Suppressor macrophage treated with lipopolysaccharide for 1 hour (primary cell): ENCODE measurements around the gene UBE2J2.

Experiments
- DNase-seq, 3 donors: peaks; one replicate each; pipeline ENCODE4 v3.0.0-alpha.2; 2020 to 2022

The UBE2J2 gene

DNA sequence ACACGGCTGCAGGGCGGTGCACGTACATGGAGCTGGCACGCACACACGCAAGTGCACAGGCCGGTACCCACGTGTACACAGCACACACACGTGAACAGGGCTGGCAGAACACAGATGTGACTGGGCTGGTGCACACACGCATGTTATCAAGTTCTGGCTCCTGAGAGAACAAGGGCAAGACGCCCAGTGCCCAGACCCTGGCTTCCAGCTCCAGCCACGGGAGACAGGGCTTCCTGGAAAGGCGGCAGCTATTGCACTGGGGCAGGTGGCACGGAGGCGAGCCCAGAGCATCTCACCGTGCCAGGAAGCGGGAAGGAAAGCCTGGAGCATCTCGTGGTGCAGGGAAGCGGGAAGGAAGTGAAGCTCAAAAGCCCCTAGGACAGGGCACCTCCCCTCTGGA, 47.7 kb downstream of the UBE2J2 start:
- no peak for DNase-seq

DNA sequence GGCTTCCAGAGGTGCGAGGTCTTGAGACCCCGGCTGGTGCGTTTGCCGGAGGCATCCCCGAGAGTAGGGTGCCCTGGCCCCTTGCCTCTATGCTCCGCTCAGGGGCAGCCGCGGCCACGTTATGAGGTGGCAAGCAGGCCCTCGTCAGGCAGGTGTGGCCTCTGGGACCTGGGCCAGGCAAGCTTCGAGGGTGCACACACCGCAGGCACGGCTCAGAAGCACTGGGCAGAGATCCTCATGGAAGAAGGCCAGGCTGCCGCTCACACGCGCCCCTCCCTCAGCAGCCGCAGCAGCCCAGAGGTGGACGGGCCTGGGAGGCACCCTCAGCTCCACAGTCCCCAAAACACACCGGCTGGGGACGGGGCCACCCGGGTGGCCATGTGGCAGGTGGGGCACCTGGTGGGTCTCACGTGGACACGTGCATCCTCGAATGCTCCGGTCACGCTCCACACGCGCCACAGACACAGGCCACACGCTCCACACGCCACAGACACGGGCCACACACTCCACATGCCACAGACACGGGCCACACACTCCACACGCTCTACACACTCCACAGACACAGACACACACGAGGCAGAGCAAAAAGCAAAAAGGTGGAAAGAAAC, 48.3 kb downstream of the UBE2J2 start:
- DNase-seq: no peak

DNA sequence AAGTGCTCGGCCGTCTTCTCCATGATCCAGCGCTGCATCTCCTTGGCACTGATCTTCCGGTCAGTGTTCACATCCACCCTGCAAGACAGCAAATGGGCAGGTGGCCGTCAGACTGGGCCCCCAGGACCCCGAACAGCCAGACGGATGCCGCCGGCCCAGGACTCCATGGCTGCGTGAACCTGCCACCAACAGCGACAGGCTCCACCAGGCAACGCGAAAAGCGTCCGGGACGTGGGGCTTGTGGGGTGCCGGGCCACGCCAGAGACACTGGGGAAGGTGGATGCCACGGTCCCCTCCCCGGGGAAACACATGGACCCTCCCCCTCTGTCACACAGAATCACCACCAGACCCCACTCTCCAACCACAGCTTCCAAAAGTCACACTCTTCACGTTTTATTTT, 49.8 kb downstream of the UBE2J2 start:
- no peak for DNase-seq

DNA sequence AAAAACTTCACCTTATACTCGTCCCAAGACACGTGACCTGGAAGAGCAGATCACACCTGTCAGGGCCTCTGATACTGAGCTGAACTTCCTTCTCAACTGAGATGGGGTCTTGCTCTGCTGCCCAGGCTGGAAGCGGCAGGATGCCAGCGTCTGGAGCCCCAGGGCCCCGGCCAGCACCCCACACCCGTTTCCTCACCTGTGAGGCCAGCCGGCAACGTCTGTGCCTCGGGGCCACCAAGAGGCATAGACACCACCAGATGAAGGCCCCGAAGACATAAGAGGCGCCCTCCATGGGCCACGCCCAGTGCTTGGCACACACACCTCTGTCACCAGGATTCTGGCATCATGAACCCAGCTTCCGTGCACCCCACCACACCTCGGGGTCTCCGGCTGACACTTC, 50.3 kb downstream of the UBE2J2 start:
- DNase-seq: no peak

DNA sequence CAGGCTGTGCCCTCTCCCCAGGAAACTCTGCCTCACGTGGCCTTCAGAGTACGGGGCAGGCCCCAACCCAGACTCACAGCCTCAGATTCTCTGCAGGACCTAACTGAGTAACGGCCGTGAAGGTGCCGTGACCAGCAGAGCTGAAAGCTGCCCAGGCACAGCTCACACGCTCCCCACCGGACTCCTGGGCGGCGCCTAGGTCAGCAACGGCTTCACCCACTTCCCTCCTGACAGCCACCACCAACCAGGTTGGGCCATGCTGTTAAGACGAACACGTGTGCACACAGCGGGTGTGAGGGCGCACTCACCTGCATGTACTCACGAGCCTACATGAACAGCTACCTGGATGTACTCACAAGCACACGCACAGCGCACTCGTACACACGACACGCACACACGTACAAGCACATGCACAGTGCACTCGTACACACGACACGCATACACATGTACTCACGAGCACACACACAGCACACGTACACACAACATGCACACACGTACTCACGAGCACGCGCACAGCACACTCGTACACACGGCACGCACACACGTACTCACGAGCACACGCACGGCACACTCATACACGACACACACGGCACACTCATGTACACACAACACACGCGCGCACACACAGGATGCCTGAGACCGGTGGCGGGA, 51.0 kb downstream of the UBE2J2 start:
- no peak for DNase-seq

DNA sequence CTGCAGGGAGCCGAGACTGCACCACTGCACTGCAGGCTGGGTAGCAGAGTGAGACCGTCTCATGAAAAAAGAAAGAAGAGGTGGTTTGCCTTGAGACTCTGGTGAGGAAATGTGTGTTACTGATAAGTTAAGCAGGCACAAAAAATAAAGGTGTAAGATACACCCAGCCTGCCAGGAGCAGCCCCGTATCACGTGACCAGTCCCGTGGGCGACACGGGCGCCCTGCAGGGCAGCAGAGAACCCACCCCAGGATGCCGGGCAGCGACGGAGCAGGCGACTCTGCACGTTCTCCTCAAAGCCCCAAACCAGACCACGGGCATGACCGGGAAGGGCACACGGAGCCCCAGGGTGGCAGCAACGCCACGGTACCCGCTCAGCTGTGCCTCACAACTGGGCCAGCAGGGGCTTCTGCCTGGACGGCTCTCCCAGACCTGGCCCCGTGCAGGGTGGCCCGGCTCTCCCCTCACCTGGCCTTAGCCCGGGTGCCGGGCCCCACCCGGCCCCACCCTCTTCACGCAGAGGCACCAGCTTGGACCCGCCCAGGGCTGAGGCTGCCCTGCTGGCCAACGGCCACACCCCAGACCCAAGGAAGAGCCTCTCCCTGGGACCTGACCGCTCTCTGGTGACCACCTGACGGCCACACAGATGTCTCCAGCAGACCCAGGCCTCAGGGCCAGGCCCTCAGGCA, 51.6 kb downstream of the UBE2J2 start:
- DNase-seq: no peak

DNA sequence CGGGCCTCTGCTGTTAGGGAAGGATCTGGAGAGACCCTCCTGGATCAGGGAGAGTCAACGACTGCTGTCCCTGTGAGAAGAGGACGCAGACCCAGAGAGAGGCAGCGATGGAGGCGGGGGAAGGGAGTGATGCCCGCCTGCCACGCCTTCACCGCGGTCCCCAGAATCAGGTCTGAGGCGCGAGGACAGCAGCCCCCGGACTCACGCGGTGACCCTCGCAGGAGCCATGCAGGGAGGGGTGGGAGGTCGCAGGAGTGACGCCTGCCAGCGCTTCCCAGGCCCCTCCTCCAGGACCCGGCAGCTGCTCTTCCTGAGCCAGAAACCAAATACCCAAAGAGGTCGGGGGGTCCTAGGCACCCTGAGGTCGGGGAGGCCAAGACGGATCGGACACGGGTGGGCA, 53.5 kb downstream of the UBE2J2 start:
- DNase-seq: no peak

DNA sequence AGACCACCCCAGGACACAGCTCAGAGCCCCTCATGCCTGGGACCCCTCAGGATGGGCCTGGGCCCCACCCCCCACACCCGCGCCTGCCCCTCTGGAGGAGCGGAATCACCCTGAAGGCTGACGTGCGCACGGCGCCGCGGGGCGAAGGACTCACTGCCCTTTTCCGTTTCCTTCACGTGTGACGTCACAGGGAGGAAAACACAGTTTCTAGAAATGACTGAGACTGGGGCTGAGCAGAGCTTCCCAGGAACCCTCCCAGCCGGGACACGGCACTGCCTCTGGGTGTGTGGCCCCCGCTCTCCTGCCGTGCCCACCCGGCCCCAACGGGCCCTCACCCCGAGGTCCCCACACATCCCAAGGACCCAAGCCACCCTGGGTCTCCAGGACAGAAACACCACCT, 54.3 kb downstream of the UBE2J2 start:
- no peak for DNase-seq

DNA sequence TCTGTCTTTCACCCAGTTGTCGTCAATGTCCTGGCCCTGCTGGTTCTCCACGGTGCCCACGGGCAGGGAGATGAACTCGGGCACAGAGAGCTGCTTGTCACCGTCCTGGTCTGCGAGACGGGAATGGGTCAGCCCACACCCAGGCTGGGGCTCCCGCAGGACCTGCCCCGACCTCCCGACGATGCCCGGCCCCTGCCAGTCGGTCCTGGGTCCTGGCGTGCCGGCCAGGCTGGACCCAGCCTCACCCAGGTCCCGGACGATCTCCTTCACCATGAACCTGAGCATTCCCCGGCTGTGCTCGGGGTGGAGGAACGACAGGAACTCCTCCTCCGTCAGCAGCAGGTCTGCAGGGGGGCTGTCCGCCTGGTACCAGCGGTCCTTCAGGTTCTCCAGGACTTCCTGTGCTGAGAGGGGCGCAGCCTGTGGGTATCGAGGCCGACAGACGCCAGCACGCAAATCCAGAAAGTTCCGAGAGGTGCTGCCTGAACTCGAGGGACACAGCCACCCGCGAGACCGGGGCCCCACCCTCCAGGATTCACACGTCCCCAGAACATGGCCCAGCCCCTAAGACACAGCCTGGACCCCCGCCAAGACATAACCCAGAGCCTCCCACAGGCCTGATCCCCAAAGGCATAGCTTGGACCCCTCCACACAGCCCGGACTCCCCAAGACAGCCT, 55.0 kb downstream of the UBE2J2 start:
- DNase-seq: no peak

DNA sequence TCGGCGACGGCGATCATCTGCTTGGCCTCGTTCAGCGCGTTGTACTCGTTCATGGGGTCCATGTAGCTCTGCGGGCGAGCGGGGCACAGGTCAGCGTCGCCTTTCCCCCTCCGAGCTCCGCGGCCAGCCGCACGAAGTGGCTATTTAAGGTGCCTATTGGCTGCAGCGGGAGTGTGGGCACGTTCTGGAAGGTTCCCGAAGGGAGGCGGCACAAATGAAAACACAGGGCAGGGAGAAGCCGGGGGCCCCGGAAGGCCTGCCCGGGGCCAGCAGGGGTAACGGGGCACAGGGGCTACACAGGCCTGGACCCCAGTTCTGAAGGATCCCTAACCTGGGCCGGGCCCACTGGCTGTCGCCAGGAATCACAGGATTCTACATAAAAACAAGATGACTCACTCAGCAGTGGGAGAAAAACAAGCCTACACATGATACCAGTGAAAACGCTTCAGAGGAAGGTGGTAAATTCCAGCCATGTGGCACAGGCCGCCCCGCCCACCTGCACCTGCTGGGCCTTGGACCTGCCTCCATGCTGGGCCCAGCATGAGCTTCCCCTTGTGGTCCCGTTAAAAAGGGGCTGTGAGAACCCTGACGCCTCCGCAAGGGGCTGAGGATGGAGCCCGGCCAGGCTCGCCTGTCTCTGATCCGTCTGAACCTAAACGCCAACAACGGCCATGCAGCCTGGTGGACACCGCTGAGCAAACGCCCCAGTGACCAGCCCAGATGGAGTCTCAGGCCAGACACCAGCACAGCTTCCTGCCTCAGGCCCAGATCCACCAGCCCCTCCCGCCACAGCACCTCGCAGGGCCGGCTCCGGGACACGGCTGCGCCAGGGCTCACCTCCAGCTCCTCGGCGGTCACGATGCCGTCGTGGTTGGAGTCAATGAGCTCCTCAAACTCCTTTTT, 55.8 kb downstream of the UBE2J2 start:
- peak; percentile 39 to 67 (median 53) for DNase-seq

DNA sequence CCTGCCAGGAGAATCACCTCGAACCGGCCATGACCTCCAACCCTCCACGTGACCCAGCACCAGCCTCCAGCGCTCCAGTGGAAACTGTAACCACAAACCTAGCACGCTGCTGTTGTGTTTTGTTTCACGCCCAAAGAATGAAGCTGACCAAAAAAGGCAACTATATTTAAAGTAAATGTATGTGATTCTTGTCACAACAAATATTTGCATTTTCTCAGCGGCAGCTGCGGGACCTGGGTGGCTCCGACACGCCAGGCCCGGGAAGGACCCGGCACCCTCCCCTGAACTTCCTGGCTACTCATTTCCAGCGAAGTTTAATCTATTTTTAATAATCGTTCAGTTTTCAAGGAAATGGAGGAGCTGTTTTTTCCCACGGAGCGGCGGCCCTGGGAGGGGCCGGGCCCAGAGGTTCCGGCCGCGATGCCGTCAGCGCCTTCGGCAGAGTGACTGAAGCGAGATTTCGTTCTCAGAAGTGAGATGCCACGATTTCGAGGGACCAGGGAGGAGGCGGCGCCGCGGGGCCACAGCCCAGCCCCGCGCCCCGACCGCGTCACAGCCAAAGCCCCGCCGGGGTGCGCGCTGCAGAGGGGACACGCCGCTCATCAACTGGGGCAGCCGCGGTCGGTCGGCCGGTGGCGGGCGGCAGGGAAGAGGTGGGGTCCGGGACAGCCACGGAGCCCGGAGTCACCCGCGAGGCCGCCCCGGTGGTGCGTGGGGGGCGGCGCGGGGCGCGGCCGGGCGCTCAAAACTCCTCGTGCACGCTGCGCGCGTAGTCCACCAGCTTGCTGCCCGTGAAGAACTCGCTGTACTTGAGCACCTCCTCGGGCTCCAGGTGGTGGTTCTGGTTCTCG, 56.7 kb downstream of the UBE2J2 start:
- DNase-seq: no peak

DNA sequence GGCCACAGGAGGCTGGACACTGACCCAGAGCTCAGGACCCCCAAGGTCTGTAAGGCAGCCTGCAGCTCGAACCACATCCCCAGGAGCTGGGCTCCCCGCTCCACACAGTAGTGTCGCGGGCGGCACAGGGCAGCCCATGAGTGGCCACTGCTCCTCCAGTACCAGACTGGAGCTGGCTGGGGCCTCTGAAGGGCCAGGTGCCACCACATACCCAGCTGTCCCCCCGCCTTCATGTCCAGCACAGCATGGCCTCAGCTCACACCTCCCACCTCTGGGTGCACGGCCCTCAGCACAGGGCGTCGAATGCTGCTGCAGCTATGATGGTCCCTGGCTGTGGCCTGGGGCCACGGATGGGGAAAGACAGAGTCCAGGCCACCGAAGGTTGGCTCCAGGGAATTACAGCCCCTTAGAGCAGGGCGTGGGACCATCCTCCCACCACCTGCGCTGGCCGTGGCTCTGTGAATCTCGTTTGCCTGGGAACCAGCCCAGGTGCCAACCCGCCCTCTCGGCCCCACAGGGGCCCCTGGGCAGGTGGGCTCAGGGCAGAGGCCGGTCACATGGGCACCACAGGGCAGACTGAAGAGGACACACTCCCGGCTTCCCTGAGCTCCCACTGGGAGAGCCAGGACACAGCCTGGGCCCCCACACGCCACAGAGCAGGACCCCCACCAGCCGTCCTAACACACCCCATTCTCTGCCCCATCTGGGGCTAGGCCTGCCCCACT, 57.6 kb downstream of the UBE2J2 start:
- DNase-seq: no peak

DNA sequence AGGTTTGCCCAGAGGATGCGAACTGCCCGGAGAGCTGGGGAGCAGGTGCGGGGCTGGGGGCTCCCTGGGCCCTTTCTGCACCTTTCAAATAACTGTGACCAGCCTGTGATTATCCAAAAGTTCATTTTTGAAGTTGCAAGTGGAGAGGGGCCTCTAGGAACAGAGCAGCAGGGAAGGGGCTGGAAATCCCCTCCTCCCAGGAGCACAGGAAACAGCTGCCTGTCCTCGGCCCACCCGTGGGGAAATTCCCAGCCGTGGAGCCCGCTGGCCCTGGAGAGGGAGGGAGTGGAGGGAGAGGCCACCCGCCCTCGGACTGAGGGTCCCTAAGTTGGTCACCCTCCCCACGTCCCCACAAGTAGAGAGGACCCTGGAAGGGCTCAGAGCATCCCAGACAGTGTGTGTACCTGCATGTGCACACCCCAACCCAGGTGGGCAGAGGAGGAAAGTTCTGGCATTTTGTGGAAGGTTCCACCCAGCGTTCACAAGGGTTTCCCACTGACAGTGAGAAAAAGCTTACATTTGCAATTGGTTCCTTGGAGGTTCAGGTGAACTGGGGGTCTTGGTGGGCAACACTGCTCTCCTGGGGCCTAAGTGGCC, 58.5 kb downstream of the UBE2J2 start:
- peak; percentile 67 to 87 (median 79) for DNase-seq

DNA sequence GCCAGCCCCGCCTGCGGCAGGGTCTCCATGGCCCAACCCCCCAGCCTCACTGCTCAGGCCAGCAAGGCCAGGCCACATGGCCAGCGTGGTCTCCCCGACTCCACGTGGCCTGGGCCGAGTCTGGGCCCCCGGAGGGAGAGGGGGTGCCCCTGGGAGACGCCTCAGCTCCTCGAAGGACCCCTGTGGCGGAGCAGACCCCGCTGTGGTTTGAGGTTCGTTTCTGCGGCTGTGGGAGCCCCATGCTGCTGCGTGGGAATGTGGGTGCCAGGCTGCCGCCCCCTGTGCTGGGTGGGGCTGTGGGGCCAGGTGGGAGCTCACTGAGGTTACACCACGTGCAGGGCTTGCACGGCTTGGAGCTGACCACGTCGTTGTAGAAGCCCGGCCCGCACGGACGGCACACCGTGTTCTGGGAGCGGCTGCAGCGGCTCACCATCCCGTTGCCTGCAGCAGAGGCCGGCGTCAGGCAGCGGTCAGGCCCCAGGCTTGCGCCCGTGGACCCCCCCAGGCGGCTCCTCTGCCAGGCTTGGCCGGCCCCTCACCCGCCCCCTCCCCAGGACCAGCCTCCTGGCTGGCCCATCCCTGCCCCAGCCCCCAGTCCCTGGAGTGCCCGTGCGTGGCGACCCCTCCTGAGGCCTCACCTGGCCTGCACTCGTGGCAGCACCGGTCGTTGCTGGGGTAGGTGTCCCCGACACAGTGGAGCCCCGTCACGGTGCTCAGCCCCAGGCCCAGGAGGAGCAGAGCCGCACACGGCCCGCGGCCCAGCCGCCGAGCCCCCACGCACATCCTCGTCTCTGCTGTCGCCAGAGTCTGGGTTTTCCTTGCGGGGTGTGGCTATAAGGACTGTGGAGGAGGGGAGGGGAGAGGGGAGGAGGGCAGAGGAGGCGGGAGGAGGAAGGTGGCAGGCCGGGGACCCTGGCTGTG, 60.0 kb downstream of the UBE2J2 start, which contains the start of gene TNFRSF4:
Gene TNFRSF4, minus strand, starts transcription at position 809 of the 921 bp plus-strand sequence. Its CDS starts 26 bp downstream, at position 783.
- peak; percentile 64 to 80 (median 70) for DNase-seq

DNA sequence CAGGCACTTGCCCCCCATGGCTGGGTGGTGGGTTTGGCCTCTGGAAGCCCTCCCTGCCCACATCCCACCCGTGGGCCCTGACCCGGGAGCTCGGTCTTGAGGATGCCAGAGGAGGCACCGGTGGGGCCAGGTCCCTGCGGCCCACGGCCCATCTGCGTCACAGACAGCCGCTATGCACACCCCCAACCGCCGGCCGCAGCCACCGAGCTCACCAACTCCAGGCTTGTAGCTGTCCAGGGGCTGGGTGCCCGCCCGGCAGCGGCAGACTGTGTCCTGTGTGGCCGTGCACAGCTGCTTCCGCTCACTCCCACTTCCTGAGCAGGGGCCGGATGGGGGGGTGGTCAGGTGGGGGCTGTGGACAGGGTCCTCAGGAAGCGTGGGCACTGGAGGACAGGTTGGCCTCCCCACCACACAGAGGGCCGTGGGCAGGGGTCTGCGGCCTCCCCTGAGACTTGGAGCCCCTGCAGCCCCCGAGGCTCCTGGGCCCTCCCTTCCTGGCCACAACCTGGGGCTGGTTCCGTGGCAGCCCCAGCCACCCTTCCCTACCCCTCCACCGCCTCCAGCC, 60.8 kb downstream of the UBE2J2 start:
- DNase-seq: peak; percentile 47 to 75 (median 48)

DNA sequence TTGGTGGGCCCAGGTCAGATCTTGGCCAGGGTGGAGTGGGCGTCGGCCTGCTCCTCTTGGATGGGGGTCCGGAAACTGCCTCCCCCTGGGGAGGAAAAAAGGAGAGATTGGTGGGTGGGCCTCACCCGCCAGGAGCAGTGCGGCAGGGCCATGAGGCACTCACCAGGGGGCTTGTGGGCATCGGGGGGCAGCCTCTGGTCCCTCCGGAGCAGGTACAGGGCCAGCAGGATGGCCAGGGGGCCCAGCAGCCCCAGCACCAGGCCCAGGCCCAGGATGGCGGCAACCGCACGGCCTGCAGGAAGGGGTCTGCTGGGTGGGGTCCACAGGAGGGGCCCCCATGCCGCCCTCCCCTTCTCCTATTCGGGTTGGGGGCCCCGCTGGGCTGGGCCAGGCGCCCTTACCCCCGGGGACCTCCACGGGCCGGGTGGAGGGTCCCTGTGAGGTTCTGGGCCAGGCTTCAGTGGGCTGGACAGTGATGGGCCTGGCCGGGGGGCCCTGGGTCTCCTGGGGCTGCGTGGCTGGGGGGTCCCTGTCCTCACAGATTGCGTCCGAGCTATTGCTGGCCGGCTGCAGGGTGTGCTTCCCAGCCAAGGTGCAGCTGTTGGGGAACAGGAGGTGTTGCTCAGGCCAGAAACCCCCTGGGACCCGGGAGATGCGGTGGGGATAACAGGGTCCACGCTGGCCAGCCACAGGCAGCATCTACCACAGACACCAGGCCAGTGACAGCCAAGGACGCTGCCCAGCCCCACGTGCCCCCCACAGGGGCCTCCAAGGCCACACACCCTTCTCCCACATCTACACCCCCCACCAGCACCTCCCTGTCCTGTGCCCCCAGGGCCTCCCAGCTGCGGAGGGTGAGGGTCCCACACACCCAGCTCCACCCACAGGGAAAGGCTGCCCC, 61.9 kb downstream of the UBE2J2 start:
- no peak for DNase-seq

DNA sequence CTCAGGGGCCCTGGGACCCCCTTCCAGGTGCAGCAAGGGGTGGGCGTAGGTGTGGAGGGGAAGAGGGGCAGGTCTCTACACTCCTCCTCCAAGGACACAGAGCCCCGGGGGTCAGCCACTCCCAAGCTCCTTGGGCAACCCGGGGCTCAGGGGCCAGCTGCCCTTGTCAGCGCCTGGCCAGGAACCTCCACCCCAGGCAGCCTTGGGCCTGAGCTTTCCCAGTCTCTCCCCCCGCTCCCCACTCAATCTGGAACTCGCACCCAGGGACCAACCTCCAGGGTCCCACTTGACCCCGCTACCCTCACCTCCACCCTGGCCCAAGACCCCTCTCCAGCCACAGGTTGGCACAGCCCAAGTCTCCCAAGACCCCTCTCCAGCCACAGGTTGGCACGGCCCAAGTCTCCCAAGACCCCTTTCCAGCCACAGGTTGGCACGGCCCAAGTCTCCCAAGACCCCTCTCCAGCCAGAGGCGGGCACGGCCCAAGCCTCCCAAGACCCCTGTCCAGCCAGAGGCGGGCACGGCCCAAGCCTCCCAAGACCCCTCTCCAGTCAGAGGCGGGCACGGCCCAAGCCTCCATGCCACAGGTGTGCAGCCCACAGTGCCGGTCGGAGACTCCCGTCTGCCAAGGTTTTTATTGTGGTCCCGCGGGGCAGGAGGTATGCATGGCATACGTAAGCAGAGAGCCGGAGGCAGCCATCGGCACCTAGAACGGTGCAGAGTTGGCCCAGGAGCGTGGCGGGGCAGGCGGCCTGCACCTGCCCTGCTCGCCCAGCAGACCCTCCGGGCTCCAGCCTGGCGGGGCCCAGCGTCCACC, 62.7 kb downstream of the UBE2J2 start:
- no peak for DNase-seq
